GM19397 (cell line): ENCODE measurements around the gene BMPER.

Experiments used
- ATAC-seq: cut with Tn5 transposase; IDR thresholded peaks from one replicate; pipeline ENCODE4 v1.9.1; 2021; ENCODE audit warnings: mild to moderate bottlenecking, moderate library complexity; ENCODE audit not compliant: unreplicated experiment

BMPER gene

GRCh38 chr7:34059136-34059828 lies 153.9 kb downstream of the BMPER start:
- ATAC-seq = no peak

- ATAC-seq = no peak
Measured at GRCh38 chr7:34060196-34060947, 155.0 kb downstream of the BMPER start.

- no peak for ATAC-seq
Measured at GRCh38 chr7:34061149-34061548, 155.8 kb downstream of the BMPER start.

- no peak for ATAC-seq
Measured at GRCh38 chr7:34062341-34062740, 157.0 kb downstream of the BMPER start.

GRCh38 chr7:34062826-34063225 lies 157.5 kb downstream of the BMPER start:
- no peak for ATAC-seq

GRCh38 chr7:34064519-34065158 lies 159.3 kb downstream of the BMPER start:
- no peak for ATAC-seq

- ATAC-seq = no peak
Measured at GRCh38 chr7:34066411-34066810, 161.1 kb downstream of the BMPER start.

GRCh38 chr7:34067005-34067778 lies 161.9 kb downstream of the BMPER start:
- no peak for ATAC-seq

- no peak for ATAC-seq
Measured at GRCh38 chr7:34069676-34070075, 164.3 kb downstream of the BMPER start.

- no peak for ATAC-seq
Measured at GRCh38 chr7:34070511-34071323, 165.4 kb downstream of the BMPER start.

GRCh38 chr7:34073676-34074075 lies 168.3 kb downstream of the BMPER start:
- no peak for ATAC-seq

GRCh38 chr7:34074421-34074820 lies 169.1 kb downstream of the BMPER start:
- ATAC-seq = no peak

- ATAC-seq = no peak
Measured at GRCh38 chr7:34075523-34076370, 170.4 kb downstream of the BMPER start.

- no peak for ATAC-seq
Measured at GRCh38 chr7:34077168-34077567, 171.8 kb downstream of the BMPER start.

- ATAC-seq = no peak
Measured at GRCh38 chr7:34078864-34079263, 173.5 kb downstream of the BMPER start.

- no peak for ATAC-seq
Measured at GRCh38 chr7:34080513-34080912, 175.2 kb downstream of the BMPER start.

GRCh38 chr7:34081935-34082334 lies 176.6 kb downstream of the BMPER start:
- no peak for ATAC-seq

- no peak for ATAC-seq
Measured at GRCh38 chr7:34083440-34083839, 178.1 kb downstream of the BMPER start.

- no peak for ATAC-seq
Measured at GRCh38 chr7:34084651-34085050, 179.3 kb downstream of the BMPER start.
